ENCODE results near the gene PRSS33.

GRCh38 chr16:2790631-2791030, 3.3 kb upstream of the PRSS33 start:
- TF ChIP-seq, protein P1, sequence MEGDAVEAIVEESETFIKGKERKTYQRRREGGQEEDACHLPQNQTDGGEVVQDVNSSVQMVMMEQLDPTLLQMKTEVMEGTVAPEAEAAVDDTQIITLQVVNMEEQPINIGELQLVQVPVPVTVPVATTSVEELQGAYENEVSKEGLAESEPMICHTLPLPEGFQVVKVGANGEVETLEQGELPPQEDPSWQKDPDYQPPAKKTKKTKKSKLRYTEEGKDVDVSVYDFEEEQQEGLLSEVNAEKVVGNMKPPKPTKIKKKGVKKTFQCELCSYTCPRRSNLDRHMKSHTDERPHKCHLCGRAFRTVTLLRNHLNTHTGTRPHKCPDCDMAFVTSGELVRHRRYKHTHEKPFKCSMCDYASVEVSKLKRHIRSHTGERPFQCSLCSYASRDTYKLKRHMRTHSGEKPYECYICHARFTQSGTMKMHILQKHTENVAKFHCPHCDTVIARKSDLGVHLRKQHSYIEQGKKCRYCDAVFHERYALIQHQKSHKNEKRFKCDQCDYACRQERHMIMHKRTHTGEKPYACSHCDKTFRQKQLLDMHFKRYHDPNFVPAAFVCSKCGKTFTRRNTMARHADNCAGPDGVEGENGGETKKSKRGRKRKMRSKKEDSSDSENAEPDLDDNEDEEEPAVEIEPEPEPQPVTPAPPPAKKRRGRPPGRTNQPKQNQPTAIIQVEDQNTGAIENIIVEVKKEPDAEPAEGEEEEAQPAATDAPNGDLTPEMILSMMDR (IDR thresholded peaks at IDR 0.05): no peak
- TF ChIP-seq FOSL2 (IDR thresholded peaks at IDR 0.05): no peak
- TF ChIP-seq FOSL2 (CRISPR knock-in tag; IDR thresholded peaks at IDR 0.05): no peak
- no peak for TF ChIP-seq JUNB (IDR thresholded peaks at IDR 0.05)
- TF ChIP-seq CHD4 (IDR thresholded peaks at IDR 0.05; ENCODE audit: borderline replicate concordance): no peak
- no peak for TF ChIP-seq ZFP36 (IDR thresholded peaks at IDR 0.05; ENCODE audit: borderline replicate concordance, partially characterized antibody)
- no peak for TF ChIP-seq POLR2A (IDR thresholded peaks at IDR 0.05; ENCODE audit: low read length)
- TF ChIP-seq CHD2 (IDR thresholded peaks at IDR 0.05; ENCODE audit: low read length, partially characterized antibody): no peak
- TF ChIP-seq, protein P2, sequence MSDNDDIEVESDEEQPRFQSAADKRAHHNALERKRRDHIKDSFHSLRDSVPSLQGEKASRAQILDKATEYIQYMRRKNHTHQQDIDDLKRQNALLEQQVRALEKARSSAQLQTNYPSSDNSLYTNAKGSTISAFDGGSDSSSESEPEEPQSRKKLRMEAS (IDR thresholded peaks at IDR 0.05): no peak
